Measurements from ENCODE around the gene RESP18.

RESP18 gene

DNA sequence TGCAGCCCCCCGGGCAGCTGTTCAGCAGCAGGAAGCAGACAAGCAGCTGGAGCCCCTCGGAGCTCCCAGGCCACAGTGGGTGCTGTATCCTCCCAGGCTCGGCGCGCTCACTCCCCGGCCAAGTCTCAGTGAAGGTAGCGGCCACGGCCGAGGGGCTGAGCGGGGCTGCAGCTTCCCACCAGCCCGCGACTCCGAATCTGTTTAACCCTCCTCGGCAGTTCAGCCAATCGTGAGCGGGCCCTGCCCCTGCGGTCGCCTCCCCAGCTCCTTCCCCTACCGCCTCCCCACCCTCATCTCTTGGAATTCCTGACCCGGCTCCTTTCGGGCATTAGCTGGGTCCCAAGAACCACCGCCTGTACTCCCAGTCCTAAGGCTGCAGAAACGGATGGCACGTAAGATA, at the start of gene RESP18:
Gene RESP18, minus strand, starts transcription at position 203 of the 400 bp plus-strand sequence.
- no peak for DNase-seq

DNA sequence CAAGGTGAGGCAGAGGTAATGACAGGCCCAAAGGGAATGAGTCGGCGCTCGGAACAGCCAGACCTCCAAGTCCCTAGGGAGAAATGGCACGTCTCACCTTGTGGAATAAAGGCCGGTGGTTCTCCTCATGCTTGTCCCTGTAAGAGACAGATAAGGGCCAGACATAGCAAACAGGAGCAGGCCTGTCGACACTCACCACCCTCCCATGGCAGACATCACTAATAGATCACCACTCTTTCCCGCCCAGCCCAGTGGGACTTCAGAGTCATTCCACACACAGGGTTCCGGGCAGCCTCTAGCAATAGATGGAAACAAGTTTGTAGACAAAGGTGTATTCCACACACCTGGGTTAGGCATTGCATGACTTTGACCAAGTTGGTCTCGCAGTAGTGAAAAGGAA, 48.9 kb upstream of the RESP18 start:
- no peak for DNase-seq

DNA sequence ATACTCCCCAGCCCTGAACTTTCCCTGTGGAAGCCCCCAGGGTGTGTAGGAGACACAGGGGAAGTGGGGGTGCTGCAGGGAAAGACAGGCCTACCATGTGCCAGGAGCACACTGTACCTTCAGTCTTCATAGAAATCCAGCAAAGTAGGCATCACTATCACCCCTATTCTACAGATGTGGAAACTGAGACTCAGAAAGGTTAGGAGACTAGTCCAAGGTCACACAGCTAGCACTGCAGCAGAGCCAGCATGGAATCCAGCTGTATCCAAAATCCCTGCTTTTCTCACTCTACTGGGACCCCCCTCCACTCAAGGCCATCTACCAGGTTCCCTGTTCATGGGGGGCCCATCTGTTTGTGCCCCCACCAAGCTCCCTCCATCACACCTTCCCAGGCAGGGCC, 48.4 kb upstream of the RESP18 start:
- DNase-seq: no peak

DNA sequence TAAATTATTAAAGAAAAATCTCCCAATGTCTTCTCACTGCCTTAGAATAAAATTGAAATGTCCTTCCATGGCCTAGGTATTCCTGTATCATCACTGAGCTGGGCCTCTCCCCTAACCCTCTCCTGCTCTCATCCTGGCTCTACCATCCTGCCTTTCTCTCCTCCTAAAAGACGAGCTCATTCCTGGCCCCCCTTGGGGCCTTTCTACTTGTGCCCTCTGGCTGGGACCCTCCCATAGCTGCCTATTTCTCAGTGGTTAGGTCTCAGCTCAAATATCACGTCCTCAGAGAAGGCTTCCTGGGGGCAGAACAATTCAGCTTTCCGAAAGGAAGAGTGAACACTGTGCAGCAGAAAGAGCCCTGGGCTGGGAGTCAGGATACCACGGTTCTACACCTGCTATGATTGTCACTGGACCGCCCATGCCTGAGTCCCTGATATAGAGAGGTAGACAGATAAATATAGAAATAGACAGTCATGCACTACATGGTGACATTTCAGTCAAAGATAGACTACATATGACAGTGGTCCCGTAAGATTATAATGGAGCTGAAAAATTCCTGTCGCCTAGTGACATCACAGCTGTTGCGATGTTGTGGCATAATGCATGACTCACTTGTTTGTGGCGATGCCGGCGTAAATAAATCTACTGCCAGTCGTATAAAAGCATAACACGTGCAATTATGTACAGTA, 45.8 kb upstream of the RESP18 start:
- DNase-seq: no peak

DNA sequence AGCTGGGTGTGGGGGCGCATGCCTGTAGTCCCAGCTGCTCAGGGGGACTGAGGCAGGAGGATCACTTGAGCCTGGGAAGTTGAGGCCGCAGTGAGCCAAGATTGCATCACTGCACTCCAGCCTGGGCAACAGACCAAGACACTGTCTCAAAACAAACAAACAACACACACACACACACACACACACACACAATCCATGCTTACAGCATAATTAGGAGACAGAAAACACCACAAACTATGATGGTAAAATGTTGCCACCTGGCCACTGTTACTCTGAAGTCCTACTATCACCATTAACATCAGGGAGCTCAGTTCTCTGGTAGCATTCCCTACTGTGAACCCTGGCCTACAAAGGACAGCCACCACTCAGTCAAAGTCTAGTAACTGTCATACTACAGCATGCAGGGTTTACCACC, 36.9 kb upstream of the RESP18 start:
- DNase-seq: no peak

DNA sequence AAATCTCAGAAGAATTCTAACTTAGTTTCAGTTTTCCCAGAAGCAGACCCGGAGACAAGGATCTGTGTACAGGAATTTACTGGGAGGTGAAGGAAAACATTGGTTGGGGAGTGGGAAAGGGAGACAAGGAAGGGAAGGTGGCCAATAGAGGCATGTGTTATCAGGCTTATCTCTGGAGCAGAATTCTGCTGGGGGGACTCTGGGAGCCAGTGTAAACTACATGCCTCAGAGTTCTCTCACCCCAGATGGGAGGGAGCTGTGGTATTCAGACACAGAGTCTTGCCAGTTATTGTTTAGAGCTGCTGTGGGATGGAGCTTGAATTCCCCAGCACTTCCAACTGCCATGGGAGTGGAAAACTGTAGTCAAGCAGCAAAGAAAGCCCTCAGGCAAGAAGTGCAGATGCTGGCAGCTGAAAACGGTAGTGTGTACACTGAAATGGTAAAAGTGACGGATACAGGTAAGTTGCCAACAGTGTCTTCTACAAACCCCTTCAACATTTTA, 36.2 kb upstream of the RESP18 start:
- DNase-seq: no peak

DNA sequence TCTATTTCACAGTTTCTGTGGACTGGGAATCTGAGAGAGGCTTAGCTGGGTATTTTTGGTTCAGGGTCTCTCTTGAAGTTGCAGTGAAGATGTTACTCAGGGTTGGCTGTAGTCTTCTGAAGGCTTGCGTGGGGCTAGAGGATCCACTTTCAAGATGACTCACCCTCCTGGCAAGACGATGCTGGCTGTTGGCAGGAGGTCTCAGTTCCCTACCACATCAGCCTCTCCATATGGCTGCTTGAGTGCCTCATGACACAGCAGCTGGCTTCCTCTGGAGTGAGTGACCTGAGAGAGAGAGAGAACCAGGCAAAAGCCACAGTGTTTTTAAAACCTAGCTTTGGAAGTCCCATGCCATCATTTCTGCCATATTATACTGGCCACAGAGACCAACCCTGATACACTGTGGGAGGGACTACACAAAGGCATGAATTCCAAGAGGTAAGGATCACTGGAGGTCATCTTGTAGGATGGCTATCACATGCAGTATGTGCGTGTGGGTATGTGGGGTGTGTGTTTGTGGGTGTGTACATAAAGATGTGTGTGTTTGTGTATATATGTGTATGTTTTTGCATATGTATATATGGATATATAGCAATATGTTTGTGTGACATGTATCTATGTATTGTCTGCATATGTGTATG, 30.1 kb upstream of the RESP18 start:
- no peak for DNase-seq

DNA sequence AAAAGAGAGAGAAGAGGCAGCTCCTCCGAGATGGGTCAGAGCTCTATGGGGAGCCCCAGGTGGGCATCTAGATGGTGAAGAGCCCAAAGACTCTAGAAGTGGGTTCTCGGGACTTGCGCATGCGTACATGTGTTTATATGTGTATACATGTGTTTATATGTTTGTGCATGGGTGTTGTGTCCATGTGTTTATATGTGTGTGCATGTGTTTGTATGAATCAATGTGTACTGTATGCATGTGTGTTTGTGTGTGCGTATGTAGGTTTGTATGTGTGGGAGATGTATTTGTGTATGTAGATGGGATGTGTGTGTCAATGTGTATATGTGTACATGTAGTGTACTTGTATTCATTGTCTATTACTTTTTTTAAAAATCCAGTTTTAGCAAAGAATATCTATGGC, 29.5 kb upstream of the RESP18 start:
- no peak for DNase-seq

DNA sequence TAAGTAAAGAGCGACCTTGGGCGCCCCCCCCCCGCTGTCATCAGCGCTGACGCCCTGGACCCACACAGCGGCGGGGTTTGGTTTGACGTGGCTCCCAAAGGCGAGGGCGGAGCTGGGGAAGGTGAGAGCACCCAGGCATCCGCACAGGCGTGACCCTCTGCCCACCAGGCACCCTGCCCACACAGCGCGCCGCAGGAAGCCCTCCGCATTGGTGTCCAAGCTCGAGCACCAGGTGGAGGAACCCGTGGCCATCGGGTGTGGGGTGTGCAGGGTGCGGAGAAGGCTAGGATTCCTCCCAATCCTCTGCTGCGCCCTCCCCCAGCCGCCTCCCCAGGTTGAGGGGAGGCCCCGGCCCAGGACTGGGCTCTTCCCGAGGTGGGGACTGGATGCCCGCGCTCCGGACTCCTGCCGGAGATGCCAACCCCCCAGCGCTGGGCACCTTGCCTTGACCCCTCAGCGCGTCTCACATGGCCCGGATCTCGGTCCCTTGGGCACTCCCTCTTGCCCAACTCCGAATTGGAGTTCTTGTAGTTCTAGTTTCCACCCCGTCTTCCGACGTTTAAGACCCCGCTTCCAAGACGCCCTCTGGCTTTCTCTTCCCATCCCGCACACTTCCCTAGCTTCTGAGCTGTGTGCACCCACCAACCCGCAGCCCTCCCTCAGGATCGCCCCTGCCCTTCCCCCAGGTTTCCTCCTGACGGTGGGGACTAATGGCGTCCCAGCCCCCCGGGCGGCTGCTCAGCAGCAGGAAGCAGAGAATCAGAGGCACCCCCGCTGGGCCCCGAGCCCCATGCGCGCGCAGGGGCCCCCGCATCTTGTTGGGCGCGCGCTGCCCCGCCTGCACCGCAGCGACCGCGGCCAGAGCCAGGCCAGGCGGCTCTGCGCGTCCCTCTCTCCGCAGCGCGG, 25.9 kb upstream of the RESP18 start:
- DNase-seq: no peak

DNA sequence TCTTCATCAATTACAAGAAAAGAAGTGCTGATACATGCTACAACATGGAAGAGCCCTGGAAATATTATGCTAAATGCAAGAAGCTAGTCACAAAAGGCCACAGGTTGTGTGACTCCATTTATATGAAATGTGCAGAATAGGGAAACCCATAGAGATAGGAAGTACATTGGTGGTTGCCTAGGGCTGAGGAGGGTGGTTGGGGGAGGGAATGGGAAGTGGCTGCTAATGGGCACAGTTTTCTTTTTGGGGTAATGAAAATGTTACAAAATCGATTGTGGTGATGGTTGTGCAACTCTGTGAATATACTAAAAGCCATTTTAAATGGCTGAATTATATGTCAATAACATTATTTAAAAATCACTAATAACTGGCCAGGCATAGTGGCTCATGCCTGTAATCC, 24.3 kb upstream of the RESP18 start:
- no peak for DNase-seq

DNA sequence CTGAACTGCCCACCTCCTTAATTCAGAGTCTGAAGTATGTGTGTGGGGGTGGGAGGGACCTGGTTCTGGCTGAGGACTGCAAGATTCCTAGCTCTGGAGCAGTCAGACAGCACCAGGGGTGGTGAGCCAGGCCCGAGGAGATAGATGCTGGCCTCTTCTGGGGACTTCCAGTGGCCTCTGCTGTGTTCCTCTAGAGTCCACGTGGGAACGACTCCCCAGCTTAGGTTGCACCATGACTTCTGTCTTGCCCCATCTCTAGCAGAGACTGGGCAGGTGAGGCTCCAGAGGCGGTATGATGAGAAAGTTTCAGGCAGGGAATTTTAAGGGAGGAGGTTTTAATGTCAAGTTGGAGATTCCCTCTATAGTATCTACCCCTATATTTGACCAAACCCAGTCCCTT, 22.0 kb upstream of the RESP18 start:
- no peak for DNase-seq

DNA sequence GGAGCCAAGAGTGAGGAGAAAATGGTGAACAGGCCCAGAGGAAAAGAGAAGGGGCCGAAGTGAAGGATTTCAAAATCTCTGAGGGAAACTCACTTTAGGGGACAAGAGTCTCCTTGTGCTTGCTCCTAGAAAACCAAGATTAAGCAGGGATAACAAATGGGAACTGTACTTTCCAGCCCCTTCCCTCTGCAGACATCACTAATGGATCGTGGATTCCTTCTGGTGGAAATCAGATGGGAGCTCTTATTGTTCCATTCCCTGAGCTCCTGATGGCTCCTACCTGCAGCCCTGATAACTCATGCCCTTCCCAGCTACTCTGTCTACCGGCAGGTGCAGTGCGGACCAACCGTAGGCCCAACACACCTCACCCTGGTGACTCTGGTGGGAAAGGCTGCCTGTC, 20.6 kb upstream of the RESP18 start:
- no peak for DNase-seq

DNA sequence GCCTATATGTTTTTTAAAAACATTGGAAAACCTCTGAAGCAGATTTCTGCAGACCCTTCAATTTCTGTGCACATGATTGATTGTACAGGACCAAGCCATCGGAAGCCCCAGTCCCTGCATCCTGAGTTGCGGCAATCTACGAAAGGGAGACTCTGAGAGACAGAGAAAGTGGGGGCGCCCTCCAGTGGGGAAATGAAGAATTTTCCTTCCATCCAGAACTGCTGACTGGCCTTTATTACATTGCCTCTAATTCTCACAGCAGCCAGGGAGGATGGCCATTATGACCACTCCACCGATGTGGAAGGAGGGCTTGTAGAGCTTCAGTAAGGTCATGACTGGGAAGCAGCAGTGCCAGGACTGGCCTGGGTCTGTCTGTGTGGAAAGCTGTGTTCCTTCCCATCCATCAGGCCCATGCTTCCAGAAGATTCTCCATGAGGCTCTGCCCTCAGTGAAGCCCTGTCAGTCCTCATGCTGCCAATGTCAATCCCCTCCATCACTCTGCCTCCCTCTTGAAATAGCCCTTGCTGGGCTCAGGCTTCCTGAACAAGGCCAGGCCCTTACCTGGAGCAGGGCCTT, 20.0 kb upstream of the RESP18 start:
- DNase-seq: peak; percentile 67

DNA sequence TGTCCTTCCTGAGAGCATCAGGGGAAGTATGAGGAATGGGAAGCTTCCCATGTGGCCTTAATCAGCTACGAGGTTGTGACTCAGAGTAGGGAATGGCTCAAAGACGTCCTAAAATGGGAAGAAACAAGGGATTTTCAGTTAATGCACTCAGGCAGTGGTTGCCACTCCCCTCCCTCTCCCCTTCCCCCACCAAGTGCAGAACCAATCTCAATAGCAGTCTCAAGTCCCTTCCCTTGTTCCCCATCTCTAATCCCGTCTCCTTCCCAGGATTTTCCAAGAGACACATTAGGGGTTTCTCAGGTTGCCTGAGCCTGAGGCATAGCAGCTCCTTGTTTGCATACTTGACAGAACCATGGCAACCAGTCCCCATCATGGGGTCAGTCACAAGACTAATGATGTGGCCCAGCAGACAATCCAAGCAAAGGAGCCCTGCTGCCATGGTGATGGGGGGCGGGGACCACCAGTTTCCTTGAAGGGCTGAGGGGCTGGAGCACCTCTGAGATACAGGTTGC, 18.2 kb upstream of the RESP18 start:
- DNase-seq: no peak

DNA sequence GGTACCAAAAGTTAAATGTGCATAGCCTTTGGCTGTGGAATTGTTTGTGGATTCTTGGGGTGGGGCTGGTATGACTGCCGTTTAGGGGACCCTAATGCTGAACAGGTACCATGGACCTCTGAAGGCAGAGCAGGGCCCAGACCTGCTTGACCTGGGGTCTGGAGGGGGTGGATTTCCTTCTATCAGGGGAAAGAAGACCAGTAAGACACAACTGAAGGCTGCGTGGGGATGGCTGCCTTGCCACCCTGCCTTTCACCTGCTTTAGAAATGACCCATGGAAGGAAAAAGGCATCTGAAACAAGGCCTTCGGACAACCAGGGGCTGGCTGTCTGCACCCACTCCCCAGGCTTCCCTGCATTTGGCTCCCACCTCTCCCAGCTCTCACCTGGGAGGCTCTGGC, 17.7 kb upstream of the RESP18 start:
- DNase-seq: no peak

DNA sequence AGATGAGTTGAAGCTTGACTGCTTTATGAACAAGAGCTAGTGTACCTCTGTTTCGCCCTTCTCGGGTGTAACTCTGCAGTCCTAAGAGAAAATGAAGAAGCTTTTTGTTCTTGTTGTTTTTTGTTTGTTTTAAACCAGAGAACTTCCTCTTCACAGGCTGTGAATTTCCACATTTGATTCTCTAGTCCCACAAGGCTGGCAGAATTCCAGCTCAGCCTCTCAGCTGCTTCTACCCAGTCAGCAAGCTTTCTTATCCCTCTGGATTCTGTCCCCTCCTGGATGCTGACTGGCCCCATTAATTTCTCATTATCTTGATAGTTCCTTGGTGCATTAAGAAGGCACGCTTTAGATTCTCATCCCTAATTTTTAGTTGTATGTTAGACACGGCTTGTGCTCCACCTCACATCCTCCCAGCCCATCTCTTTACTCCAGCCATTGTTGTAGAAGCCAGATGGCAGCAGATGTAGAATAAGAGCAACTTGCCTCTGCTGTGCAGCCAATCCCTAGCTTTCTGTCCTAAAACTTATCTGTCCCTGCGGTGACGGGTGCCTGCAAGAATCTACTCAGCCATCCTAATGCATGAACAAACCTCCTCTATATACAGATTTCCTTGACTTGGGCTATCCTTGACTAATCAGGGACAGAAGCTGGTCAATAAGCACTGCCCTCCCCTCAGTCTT, 12.3 kb upstream of the RESP18 start:
- no peak for DNase-seq

DNA sequence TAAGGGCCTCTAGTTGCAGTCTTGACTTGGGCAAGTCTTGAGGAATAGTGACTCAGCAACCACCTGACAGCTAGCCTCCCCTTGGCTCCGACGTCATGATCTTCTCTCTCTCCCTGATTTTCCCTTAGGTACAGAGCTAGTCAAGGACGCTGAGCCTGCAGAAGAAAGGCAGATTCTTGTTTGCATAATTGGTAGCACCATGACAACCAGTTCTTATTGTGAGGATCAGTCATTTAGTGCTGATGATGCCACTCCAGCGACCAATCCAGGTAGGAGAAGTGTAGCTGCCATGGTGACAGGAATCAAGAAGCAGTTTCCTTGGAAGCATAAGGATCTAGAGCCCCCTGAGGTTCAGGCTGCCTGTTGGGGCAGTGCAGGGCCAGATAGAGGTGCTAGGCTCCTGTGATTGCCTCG, 2.8 kb upstream of the RESP18 start:
- no peak for DNase-seq

DNA sequence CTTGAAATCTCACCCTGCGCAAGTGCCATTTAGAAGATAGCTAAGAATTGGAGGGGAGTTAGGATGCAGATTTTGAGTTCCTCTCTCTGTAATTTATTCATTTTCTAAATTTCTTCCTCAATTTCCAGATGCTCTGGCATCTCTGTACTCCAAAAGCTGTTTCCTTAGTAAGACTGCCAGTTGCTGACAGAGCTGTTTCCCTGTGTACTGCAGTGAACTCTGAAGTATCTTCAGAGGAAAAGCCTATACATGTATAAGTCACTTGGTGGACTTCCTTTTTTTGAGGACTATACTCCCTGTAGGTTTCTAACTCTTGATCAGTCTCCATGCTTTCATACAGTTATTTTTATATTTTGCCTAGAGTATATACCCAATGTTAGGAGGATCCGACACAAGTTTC, 1.5 kb upstream of the RESP18 start:
- no peak for DNase-seq

DNA sequence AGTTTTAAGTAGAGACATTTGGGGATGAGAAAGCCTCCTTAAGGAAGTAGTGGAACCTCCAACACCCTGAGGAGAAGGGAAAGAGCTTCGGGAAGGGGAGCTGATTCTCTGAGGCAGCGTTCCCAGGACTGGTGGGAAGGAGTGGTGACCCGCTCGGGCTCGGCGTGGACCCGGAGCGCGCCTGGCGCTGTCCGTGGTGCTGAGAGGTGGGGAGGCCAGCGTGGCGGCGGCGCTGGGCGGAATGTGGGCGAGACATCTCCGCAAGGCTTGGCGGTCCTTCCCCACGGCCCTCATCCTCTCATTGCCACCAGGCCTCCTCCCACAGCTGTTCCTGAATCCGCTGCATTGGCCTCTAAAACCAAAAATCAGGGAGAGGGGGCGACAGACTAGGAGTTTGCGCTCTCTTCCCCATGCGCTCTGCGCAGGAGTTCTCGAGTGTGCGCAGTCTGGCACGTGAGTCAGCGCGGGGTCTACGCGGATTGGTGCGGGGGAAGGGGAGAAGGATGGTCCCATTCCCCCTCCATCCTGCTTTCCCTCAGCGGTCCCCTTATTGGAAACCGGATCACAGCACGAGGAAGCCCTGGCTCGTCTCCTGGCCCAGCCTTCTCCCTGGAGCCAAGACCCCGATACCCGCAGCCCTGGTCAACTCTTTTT, 857 bp downstream of the RESP18 start:
- DNase-seq: peak; percentile 28

DNA sequence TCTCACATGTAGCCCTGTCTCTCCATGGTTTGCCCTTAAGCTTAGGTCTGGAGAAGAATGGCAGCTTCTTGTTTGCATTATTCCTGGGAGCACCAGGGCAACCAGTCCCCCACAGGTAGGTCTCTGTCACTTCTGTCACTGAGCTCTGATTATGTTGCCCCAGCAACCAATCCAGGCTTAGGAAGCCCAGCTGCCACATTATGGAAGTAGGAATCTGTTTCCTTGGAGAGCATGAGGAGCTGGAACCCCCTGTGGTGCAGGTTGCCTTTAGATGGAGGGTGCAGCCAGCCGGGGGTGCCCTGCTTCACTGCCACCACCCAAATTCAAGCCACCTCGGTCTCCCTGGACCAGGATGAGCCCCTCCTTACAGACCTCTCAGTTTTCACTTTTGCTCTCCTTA, 4.8 kb downstream of the RESP18 start:
- DNase-seq: no peak

DNA sequence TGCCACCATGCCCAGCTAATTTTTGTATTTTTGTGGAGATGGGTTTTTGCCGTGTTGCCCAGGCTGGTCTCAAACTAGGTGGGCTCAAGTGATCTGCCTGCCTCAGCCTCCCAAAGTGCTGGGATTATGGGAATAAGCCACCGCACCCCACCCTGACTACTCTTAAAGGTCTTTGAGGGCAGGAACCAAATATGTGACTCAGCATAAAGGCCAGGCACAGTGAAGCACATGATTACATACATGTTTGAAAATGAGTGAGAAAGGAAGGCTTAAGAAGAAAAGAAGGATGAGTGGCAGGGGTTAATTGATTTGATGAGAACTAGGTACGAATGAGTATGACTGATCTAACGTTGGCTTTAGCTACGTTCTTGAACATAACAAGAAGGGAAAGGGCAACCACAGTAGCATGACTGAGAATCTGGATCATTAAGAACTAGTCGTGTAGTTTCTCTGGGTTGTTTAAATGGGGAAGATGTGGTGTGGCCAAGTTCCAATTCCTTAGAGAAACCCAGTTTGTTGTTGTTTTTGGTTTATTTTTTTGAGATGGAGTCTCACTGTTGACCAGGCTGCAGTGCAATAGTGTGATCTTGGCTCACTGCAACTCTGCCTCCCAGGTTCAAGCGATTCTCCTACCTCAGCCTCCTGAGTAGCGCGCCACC, 6.8 kb downstream of the RESP18 start:
- no peak for DNase-seq

Data from activated CD4-positive, alpha-beta T cell treated with anti-CD3 and anti-CD28 coated beads, Interleukin-2, amount 50 U/mL, for 1 hour (primary cell).